Gastroesophageal sphincter (tissue), 4 donors: ENCODE data around the gene MAP4K4. TPM values are rescaled to one million over a fixed set of nuclear protein-coding genes. Genes with fewer than 3 reads are reported as not detected.

ENCODE experiments used
- ATAC-seq: fragments of 150-250 bp; one replicate; pipeline ENCODE4 v1.9.1; 2016; ENCODE audit warnings: mild to moderate bottlenecking, moderate library complexity
- H3K27ac ChIP-seq, 4 donors: fragments of 200-600 bp; sonication (generic) in 3 of 4; 1 replicate in 3 of 4; 2 replicates in 1 of 4; pipeline ENCODE4 v1.5.1; 2016 to 2019
- H3K27me3 ChIP-seq: fragments of 200-600 bp; sonication (generic); one replicate; pipeline ENCODE4 v1.5.1; 2019
- H3K36me3 ChIP-seq, 2 donors: fragments of 200-600 bp; sonication (generic); one replicate each; pipeline ENCODE4 v1.5.1; 2019; ENCODE audit warnings: control low read depth in 1 of 2
- H3K4me1 ChIP-seq, 3 donors: fragments of 200-600 bp; sonication (generic); 1 replicate in 2 of 3; 2 replicates in 1 of 3; pipeline ENCODE4 v1.5.1; 2016 to 2019; ENCODE audit warnings: control low read depth in 2 of 3
- H3K4me3 ChIP-seq, 2 donors: fragments of 200-600 bp; sonication (generic); one replicate each; pipeline ENCODE4 v1.5.1; 2019; ENCODE audit warnings: mild to moderate bottlenecking in 1 of 2, moderate library complexity in 1 of 2
- H3K9me3 ChIP-seq, 3 donors: fragments of 200-600 bp; sonication (generic); one replicate each; pipeline ENCODE4 v1.5.1; 2017 to 2019; ENCODE audit warnings: control low read depth in 2 of 3
- EP300 ChIP-seq: sonication (generic); formaldehyde crosslinking; IDR thresholded peaks from one replicate; pipeline ENCODE4 v1.6.1; 2017; ENCODE audit warnings: antibody characterized with exemption, mild to moderate bottlenecking
- POLR2A ChIP-seq, 2 donors: fragments of 450-650 bp; IDR thresholded peaks; one replicate each; pipeline ENCODE4 v1.6.1; 2017; ENCODE audit warnings: antibody characterized with exemption in 2 of 2, mild to moderate bottlenecking in 2 of 2, moderate library complexity in 1 of 2
- POLR2AphosphoS5 ChIP-seq: sonication (generic); formaldehyde crosslinking; IDR thresholded peaks from one replicate; pipeline ENCODE4 v1.6.1; 2017; ENCODE audit warnings: antibody characterized with exemption
- WGBS, 2 donors: methylation state at CpG; one replicate each; pipeline ENCODE4 v1.1.5; 2018; ENCODE audit warnings: low coverage in 1 of 2; 5-methylcytosine and 5-hydroxymethylcytosine counted together
- total RNA-seq, 4 donors: library from RNA; depleted of rRNA; stranded (reverse); fragments of >200 nt; gene quantifications; one replicate each; pipeline ENCODE4 v1.1.0, GENCODE V29; 2016
- TF ChIP-seq, protein P1 (sequence below), 4 experiments: fragments of 200-600 bp in 2 of 4; fragments of 450-650 bp in 2 of 4; sonication (generic) in 1 of 4; IDR thresholded peaks; one replicate each; pipeline ENCODE4 v1.5.1; 2017 to 2019; ENCODE audit warnings: antibody characterized with exemption in 4 of 4, mild to moderate bottlenecking in 2 of 4, moderate library complexity in 2 of 4

MAP4K4 gene
- total RNA-seq, 4 donors from 2014 or later, result 35.8 to 59.5 (median 48.9) TPM

DNA sequence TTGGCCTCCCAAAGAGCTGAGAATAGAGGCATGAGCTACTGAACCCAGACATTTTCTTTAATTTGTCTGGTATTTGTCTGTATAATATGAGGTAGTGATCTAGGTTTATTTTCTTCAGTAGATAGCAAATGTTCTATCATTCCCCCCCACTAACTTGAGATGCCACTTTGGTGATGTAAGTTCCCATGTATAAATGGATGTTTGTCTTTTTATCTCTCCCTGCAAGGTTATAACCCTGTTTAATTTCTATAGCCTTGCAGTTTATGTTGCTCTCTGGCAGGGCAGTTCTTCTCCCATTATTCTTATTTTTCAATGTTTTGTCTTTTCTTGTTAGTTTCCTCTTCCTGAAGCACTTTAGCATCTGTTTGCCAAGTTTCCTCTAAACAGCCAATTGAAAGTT is 39.1 kb upstream of the MAP4K4 start:
- Histone ChIP-seq H3K36me3 (no peaks in the 10 kb centered on the region), H3K4me3 (no peak overlapping the region), H3K4me1 (peaks cover 0 to 17% (median 0%) of the 10 kb centered on the region in 3 donors), H3K27ac (no peak overlapping the region), H3K27me3 (no peaks in the 10 kb centered on the region), H3K9me3 (no peaks in the 10 kb centered on the region)
- ATAC-seq, result no peak
- TF ChIP-seq POLR2A (IDR thresholded peaks at IDR 0.05) (no peak), POLR2AphosphoS5 (no peak)
- TF ChIP-seq, protein P1, sequence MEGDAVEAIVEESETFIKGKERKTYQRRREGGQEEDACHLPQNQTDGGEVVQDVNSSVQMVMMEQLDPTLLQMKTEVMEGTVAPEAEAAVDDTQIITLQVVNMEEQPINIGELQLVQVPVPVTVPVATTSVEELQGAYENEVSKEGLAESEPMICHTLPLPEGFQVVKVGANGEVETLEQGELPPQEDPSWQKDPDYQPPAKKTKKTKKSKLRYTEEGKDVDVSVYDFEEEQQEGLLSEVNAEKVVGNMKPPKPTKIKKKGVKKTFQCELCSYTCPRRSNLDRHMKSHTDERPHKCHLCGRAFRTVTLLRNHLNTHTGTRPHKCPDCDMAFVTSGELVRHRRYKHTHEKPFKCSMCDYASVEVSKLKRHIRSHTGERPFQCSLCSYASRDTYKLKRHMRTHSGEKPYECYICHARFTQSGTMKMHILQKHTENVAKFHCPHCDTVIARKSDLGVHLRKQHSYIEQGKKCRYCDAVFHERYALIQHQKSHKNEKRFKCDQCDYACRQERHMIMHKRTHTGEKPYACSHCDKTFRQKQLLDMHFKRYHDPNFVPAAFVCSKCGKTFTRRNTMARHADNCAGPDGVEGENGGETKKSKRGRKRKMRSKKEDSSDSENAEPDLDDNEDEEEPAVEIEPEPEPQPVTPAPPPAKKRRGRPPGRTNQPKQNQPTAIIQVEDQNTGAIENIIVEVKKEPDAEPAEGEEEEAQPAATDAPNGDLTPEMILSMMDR (IDR thresholded peaks at IDR 0.05), result no peak

DNA sequence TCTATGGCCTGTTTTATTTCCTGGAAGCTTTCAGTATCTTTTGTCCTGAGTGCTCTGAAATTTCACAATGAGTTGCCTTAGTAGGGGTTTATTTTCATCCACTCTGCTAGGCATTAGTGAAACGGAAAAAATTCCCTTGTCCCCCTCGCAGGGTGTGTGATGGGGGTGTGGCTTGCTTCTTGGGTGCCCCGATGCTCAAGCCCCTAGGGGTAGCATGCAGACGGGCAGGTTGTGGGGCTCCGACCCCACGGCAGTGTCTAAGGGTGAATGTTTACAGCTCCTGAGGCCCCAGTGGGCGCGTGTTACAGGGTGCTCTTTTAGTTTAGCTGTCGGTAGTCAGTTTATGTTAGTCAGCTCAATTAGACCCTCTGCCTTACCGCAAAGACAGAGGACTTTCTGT is 32.2 kb upstream of the MAP4K4 start:
- no peaks in the 10 kb centered on the region for H3K36me3 ChIP-seq

DNA sequence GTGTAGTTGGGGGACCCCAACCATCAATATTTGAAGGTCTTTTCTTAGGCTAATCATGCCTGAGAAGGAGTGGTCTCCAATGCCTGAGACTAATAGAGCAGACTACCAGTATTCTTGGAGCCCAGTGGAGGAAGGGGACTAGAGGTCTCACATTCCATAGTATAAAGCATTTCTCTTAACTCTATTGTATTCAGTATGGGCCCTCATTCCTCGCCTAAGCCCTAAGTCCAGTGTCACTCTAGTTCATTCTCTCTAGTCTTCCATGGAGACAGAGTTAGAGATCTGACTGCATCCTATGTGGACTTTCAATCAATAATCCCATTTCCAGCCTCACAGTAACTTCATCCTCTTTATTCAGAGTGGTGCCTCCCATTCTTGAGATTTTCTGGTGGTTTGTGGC is 29.7 kb upstream of the MAP4K4 start:
- Histone ChIP-seq H3K4me1 (no peaks in the 10 kb centered on the region), H3K27ac (no peak overlapping the region), H3K4me3 (no peak overlapping the region), H3K9me3 (peaks cover 0 to 9% (median 0%) of the 10 kb centered on the region in 3 donors), H3K27me3 (no peaks in the 10 kb centered on the region), H3K36me3 (no peaks in the 10 kb centered on the region)
- no peak for ATAC-seq
- TF ChIP-seq POLR2A (IDR thresholded peaks at IDR 0.05), result no peak
- no peak for TF ChIP-seq POLR2AphosphoS5
- TF ChIP-seq, protein P1 (IDR thresholded peaks at IDR 0.05), result no peak
- 89 to 100% methylated on average over 1 of the region's 1 CpG for WGBS, 2 donors

More for the DNA sequence above, 32.2 kb upstream of the MAP4K4 start:
- WGBS, 2 donors, result 73% methylated on average over 4 of the region's 10 CpGs; no CpG with 5 or more reads in 1 of the 2 donors
- Histone ChIP-seq H3K27me3 (no peaks in the 10 kb centered on the region), H3K27ac (no peak overlapping the region), H3K4me1 (no peaks in the 10 kb centered on the region), H3K9me3 (no peaks in the 10 kb centered on the region), H3K4me3 (no peak overlapping the region)
- TF ChIP-seq POLR2A (IDR thresholded peaks at IDR 0.05), result no peak
- TF ChIP-seq, protein P1 (IDR thresholded peaks at IDR 0.05), result no peak
- TF ChIP-seq EP300, result no peak
- no peak for ATAC-seq

DNA sequence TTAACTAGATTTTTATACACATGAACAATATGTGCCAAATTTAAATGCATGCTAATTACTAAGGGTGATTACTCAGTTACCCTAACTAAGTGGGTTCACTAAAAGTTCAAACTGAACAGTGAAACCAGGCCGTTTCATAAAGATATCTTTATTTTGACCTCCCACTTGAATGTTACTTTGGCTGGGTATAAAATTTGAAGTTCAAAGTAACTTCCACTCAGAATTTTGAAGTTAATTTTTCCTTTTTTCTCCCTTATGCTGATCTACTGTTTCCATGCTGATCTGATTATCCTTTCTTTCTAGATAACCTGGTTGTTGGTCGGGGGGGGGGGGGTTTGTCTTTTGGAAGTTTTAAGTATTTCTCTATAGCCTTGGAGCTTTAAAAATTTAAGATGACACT is 25.5 kb upstream of the MAP4K4 start:
- WGBS, 2 donors, result 38 to 54% methylated on average over 2 of the region's 2 CpGs
- Histone ChIP-seq H3K27me3 (no peaks in the 10 kb centered on the region), H3K4me1 (no peaks in the 10 kb centered on the region), H3K27ac (no peak overlapping the region), H3K4me3 (no peak overlapping the region), H3K36me3 (no peaks in the 10 kb centered on the region), H3K9me3 (peaks cover 0 to 9% (median 0%) of the 10 kb centered on the region in 3 donors)
- no peak for ATAC-seq
- TF ChIP-seq, protein P1 (IDR thresholded peaks at IDR 0.05), result no peak
- no peak for TF ChIP-seq POLR2AphosphoS5
- no peak for TF ChIP-seq EP300
- TF ChIP-seq POLR2A (IDR thresholded peaks at IDR 0.05), result no peak

DNA sequence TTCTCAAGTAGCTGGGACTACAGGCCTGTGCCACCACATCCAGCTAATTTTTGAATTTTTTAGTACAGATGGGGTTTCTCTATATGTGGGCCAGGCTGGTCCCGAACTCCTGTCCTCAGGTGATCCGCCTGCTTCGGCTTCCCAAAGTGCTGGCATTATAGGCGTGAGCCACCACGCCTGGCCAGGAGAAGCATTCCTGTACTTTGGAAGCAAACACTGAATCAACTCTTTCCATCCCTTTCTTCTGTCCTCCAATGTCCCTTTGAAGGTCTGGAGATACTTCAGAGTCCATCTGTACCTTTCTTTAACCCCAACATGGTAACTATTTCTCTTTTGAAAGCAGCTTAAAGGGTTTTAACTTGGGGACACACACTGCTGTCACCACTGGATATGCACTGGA is 23.6 kb upstream of the MAP4K4 start:
- TF ChIP-seq POLR2AphosphoS5, result no peak
- no peaks in the 10 kb centered on the region for H3K4me1 ChIP-seq
- peaks cover 0 to 9% (median 0%) of the 10 kb centered on the region in 3 donors for H3K9me3 ChIP-seq
- WGBS, 2 donors, result 93% methylated on average over 4 of the region's 5 CpGs; no CpG with 5 or more reads in 1 of the 2 donors
- no peaks in the 10 kb centered on the region for H3K27me3 ChIP-seq
- H3K36me3 ChIP-seq, result no peaks in the 10 kb centered on the region
- no peak overlapping the region for H3K4me3 ChIP-seq
- ATAC-seq, result no peak
- H3K27ac ChIP-seq, result no peak overlapping the region
